Activated T-cell treated with anti-CD3 and anti-CD28 coated beads, Interleukin-2, amount 50 U/mL, for 24 hours (primary cell): ENCODE measurements around the gene GRB2.
A peak's percentile ranks its signal among the peaks of the same experiment; 100 is the strongest.

Experiments
- DNase-seq: peaks from one replicate; pipeline ENCODE4 v3.0.0-alpha.2; 2020
- H3K27ac Mint-ChIP-seq: 2 replicates; pipeline ENCODE4 v1.8.0; 2020; ENCODE audit warnings: mild to moderate bottlenecking, mixed read lengths
- H3K27me3 Mint-ChIP-seq: 2 replicates; pipeline ENCODE4 v1.8.0; 2020; ENCODE audit warnings: mixed read lengths
- H3K36me3 Mint-ChIP-seq: 2 replicates; pipeline ENCODE4 v1.8.0; 2020; ENCODE audit warnings: low read depth, mixed read lengths
- H3K4me1 Mint-ChIP-seq: 2 replicates; pipeline ENCODE4 v1.8.0; 2020; ENCODE audit warnings: low read depth, mixed read lengths
- H3K4me3 Mint-ChIP-seq: 2 replicates; pipeline ENCODE4 v1.8.0; 2020; ENCODE audit warnings: mild to moderate bottlenecking, moderate library complexity, mixed read lengths
- H3K9me3 Mint-ChIP-seq: 2 replicates; pipeline ENCODE4 v1.8.0; 2020; ENCODE audit warnings: mixed read lengths

GRB2 gene

GRCh38 chr17:75344666-75345065, 60.8 kb downstream of the GRB2 start:
- no peak for DNase-seq

GRCh38 chr17:75342996-75343395, 62.5 kb downstream of the GRB2 start:
- no peak for DNase-seq
- H3K9me3 Mint-ChIP-seq = no peaks in the 10 kb centered on the region

More at GRCh38 chr17:75344666-75345065, 60.8 kb downstream of the GRB2 start:
- Mint-ChIP-seq H3K27ac (peak overlapping the region; percentile 91), H3K27me3 (no peaks in the 10 kb centered on the region), H3K9me3 (no peaks in the 10 kb centered on the region), H3K4me1 (peaks cover 94% of the 10 kb centered on the region), H3K4me3 (peak overlapping the region; percentile 4), H3K36me3 (peaks cover 9% of the 10 kb centered on the region)

GRCh38 chr17:75341784-75342486, 63.5 kb downstream of the GRB2 start:
- no peak overlapping the region for H3K4me3 Mint-ChIP-seq
- H3K36me3 Mint-ChIP-seq = peaks cover 11% of the 10 kb centered on the region
- H3K27me3 Mint-ChIP-seq = no peaks in the 10 kb centered on the region
- no peaks in the 10 kb centered on the region for H3K9me3 Mint-ChIP-seq
- H3K27ac Mint-ChIP-seq = peak overlapping the region; percentile 91
- no peak for DNase-seq
- H3K4me1 Mint-ChIP-seq = peaks cover 85% of the 10 kb centered on the region

More at GRCh38 chr17:75342996-75343395, 62.5 kb downstream of the GRB2 start:
- H3K4me3 Mint-ChIP-seq = no peak overlapping the region
- H3K27ac Mint-ChIP-seq = peak overlapping the region; percentile 91
- peaks cover 9% of the 10 kb centered on the region for H3K36me3 Mint-ChIP-seq
- H3K4me1 Mint-ChIP-seq = peaks cover 92% of the 10 kb centered on the region
- no peaks in the 10 kb centered on the region for H3K27me3 Mint-ChIP-seq

- Mint-ChIP-seq H3K27me3 (no peaks in the 10 kb centered on the region), H3K27ac (peak overlapping the region; percentile 86), H3K9me3 (no peaks in the 10 kb centered on the region), H3K4me1 (peaks cover 85% of the 10 kb centered on the region), H3K4me3 (no peak overlapping the region), H3K36me3 (peaks cover 20% of the 10 kb centered on the region)
- DNase-seq = no peak
Measured at GRCh38 chr17:75340631-75341030, 64.8 kb downstream of the GRB2 start.

GRCh38 chr17:75339971-75340370, 65.5 kb downstream of the GRB2 start:
- DNase-seq = no peak

GRCh38 chr17:75338335-75338734, 67.1 kb downstream of the GRB2 start:
- H3K4me1 Mint-ChIP-seq = peaks cover 81% of the 10 kb centered on the region
- H3K27me3 Mint-ChIP-seq = no peaks in the 10 kb centered on the region
- H3K36me3 Mint-ChIP-seq = peaks cover 27% of the 10 kb centered on the region
- H3K9me3 Mint-ChIP-seq = no peaks in the 10 kb centered on the region
- peak overlapping the region; percentile 47 for H3K4me3 Mint-ChIP-seq
- no peak for DNase-seq
- H3K27ac Mint-ChIP-seq = peak overlapping the region; percentile 87

More at GRCh38 chr17:75339971-75340370, 65.5 kb downstream of the GRB2 start:
- no peaks in the 10 kb centered on the region for H3K9me3 Mint-ChIP-seq
- no peaks in the 10 kb centered on the region for H3K27me3 Mint-ChIP-seq
- H3K4me1 Mint-ChIP-seq = peaks cover 86% of the 10 kb centered on the region
- peak overlapping the region; percentile 18 for H3K4me3 Mint-ChIP-seq
- peak overlapping the region; percentile 87 for H3K27ac Mint-ChIP-seq
- H3K36me3 Mint-ChIP-seq = peaks cover 23% of the 10 kb centered on the region

- no peak for DNase-seq
- peaks cover 79% of the 10 kb centered on the region for H3K4me1 Mint-ChIP-seq
- H3K4me3 Mint-ChIP-seq = no peak overlapping the region
- H3K9me3 Mint-ChIP-seq = no peaks in the 10 kb centered on the region
- H3K27ac Mint-ChIP-seq = no peak overlapping the region
- no peaks in the 10 kb centered on the region for H3K27me3 Mint-ChIP-seq
- peaks cover 51% of the 10 kb centered on the region for H3K36me3 Mint-ChIP-seq
Measured at GRCh38 chr17:75335315-75335714, 70.2 kb downstream of the GRB2 start.

- Mint-ChIP-seq H3K27ac (no peak overlapping the region), H3K27me3 (no peaks in the 10 kb centered on the region), H3K4me1 (peaks cover 73% of the 10 kb centered on the region), H3K4me3 (no peak overlapping the region), H3K36me3 (peaks cover 53% of the 10 kb centered on the region), H3K9me3 (no peaks in the 10 kb centered on the region)
- no peak for DNase-seq
Measured at GRCh38 chr17:75334723-75335122, 70.8 kb downstream of the GRB2 start.

GRCh38 chr17:75331671-75332070, 73.8 kb downstream of the GRB2 start:
- Mint-ChIP-seq H3K27ac (peak overlapping the region; percentile 59), H3K9me3 (no peaks in the 10 kb centered on the region), H3K27me3 (no peaks in the 10 kb centered on the region), H3K36me3 (peaks cover 66% of the 10 kb centered on the region), H3K4me1 (peaks cover 61% of the 10 kb centered on the region), H3K4me3 (no peak overlapping the region)
- no peak for DNase-seq

GRCh38 chr17:75327757-75328156, 77.7 kb downstream of the GRB2 start:
- Mint-ChIP-seq H3K36me3 (peaks cover 82% of the 10 kb centered on the region), H3K4me1 (peaks cover 53% of the 10 kb centered on the region), H3K27me3 (no peaks in the 10 kb centered on the region), H3K4me3 (no peak overlapping the region), H3K27ac (peak overlapping the region; percentile 71), H3K9me3 (no peaks in the 10 kb centered on the region)
- DNase-seq = no peak

- Mint-ChIP-seq H3K9me3 (no peaks in the 10 kb centered on the region), H3K27ac (peak overlapping the region; percentile 89), H3K4me3 (no peak overlapping the region), H3K4me1 (peaks cover 40% of the 10 kb centered on the region), H3K27me3 (no peaks in the 10 kb centered on the region), H3K36me3 (peaks cover 83% of the 10 kb centered on the region)
- no peak for DNase-seq
Measured at GRCh38 chr17:75326226-75326848, 79.1 kb downstream of the GRB2 start.

GRCh38 chr17:75325827-75326225, 79.7 kb downstream of the GRB2 start:
- Mint-ChIP-seq H3K27ac (peak overlapping the region; percentile 89), H3K27me3 (no peaks in the 10 kb centered on the region), H3K36me3 (peaks cover 82% of the 10 kb centered on the region), H3K4me1 (peaks cover 35% of the 10 kb centered on the region), H3K9me3 (no peaks in the 10 kb centered on the region), H3K4me3 (no peak overlapping the region)
- no peak for DNase-seq

- Mint-ChIP-seq H3K36me3 (peaks cover 82% of the 10 kb centered on the region), H3K4me1 (peaks cover 33% of the 10 kb centered on the region)
Measured at GRCh38 chr17:75325348-75325747, 80.1 kb downstream of the GRB2 start.

GRCh38 chr17:75321506-75321905, 84.0 kb downstream of the GRB2 start:
- Mint-ChIP-seq H3K27me3 (no peaks in the 10 kb centered on the region), H3K4me1 (peaks cover 29% of the 10 kb centered on the region), H3K9me3 (no peaks in the 10 kb centered on the region), H3K4me3 (no peak overlapping the region), H3K36me3 (peaks cover 88% of the 10 kb centered on the region), H3K27ac (peak overlapping the region; percentile 47)
- DNase-seq = no peak

More at GRCh38 chr17:75325348-75325747, 80.1 kb downstream of the GRB2 start:
- Mint-ChIP-seq H3K27ac (peak overlapping the region; percentile 89), H3K4me3 (no peak overlapping the region), H3K27me3 (no peaks in the 10 kb centered on the region), H3K9me3 (no peaks in the 10 kb centered on the region)
- DNase-seq = no peak
